GM10266 (cell line): ENCODE measurements around the gene PAIP2.

Experiments used
- DNase-seq: peaks from one replicate; pipeline ENCODE4 v3.0.0; 2012; ENCODE audit errors: extremely low spot score
- TF ChIP-seq, protein P1 (sequence below): IDR thresholded peaks from 2 replicates; pipeline ENCODE4 v1.5.1; 2012; ENCODE audit warnings: mild to moderate bottlenecking, low read depth; ENCODE audit not compliant: control insufficient read depth, insufficient read depth; ENCODE audit errors: missing control alignments

PAIP2 gene

DNA sequence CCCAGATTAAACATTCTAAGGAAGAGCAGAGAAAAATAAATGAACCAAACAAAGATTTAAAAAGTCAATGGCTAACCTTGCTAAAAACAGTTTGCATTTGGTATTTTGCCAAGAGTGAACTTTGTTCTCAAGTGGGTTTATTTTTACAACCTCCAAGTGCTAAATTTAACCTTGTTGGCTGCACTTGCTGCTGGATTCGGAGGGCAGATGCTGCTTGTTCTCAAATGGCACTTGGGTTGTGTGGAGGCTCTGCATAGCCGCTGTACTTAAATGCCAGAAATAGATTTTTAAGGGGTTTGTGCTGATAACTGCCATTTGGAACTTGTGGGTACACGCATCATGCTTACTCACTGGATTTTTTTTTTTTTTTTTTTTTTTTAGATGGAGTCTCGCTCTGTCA is 75.6 kb downstream of the PAIP2 start:
- TF ChIP-seq, protein P1, sequence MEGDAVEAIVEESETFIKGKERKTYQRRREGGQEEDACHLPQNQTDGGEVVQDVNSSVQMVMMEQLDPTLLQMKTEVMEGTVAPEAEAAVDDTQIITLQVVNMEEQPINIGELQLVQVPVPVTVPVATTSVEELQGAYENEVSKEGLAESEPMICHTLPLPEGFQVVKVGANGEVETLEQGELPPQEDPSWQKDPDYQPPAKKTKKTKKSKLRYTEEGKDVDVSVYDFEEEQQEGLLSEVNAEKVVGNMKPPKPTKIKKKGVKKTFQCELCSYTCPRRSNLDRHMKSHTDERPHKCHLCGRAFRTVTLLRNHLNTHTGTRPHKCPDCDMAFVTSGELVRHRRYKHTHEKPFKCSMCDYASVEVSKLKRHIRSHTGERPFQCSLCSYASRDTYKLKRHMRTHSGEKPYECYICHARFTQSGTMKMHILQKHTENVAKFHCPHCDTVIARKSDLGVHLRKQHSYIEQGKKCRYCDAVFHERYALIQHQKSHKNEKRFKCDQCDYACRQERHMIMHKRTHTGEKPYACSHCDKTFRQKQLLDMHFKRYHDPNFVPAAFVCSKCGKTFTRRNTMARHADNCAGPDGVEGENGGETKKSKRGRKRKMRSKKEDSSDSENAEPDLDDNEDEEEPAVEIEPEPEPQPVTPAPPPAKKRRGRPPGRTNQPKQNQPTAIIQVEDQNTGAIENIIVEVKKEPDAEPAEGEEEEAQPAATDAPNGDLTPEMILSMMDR: no peak
- no peak for DNase-seq

DNA sequence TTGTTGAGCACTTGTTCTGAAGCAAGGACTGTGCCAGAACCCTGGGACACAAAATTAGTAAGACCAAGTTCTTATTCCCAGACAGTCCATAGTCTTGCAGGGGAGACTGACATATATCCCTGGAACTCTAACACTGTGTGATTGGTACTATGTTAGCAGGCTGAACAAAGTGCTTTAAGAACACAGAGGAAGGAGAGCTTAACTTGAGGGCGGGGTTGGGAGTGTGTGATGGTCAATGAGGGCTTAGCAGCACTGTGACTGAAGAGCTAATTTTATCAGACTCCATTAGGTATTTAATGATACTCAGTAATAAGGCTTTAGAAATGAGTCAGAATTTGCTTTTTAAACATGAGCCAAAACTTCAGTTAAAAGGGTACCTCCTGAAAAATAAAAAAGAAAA is 77.1 kb downstream of the PAIP2 start:
- no peak for DNase-seq
- TF ChIP-seq, protein P1: no peak
